ENCODE measurements around the gene ZNF99. TPM values are rescaled to one million over a fixed set of nuclear protein-coding genes. Genes with fewer than 3 reads are reported as not detected.

The ZNF99 gene
- total RNA-seq, 1 experiment from 2014 or later, result not detected

Other genes with a start within 250 kb of the ZNF99 start
- gene ZNF492, start 149.8 kb downstream of the ZNF99 start, total RNA-seq (2014; rRNA removed; shearing (Covaris generic)), result 0.25 and 1.9 TPM in 2 replicates
- gene ZNF723, start 48.1 kb upstream of the ZNF99 start, total RNA-seq (2014; rRNA removed; shearing (Covaris generic)), result not detected in 2 replicates
- not detected in 2 replicates for gene ZNF728, start 219.0 kb upstream of the ZNF99 start, total RNA-seq (2014; rRNA removed; shearing (Covaris generic))

Measured in G401 (cell line).